Uterus (tissue), 2 donors: Measurements from ENCODE around the gene PRRT1B.

Experiments
- POLR2A ChIP-seq, 2 donors: fragments of 450-650 bp; IDR thresholded peaks; one replicate each; pipeline ENCODE4 v1.6.1; 2016; ENCODE audit warnings: antibody characterized with exemption in 2 of 2, mild to moderate bottlenecking in 1 of 2, moderate library complexity in 1 of 2
- TF ChIP-seq, protein P1 (sequence below), 4 experiments: fragments of 200-600 bp in 2 of 4; fragments of 450-650 bp in 2 of 4; sonication (generic) in 2 of 4; IDR thresholded peaks; one replicate each; pipeline ENCODE4 v1.5.1; 2016 to 2019; ENCODE audit warnings: antibody characterized with exemption in 4 of 4, mild to moderate bottlenecking in 2 of 4, moderate library complexity in 1 of 4

DNA sequence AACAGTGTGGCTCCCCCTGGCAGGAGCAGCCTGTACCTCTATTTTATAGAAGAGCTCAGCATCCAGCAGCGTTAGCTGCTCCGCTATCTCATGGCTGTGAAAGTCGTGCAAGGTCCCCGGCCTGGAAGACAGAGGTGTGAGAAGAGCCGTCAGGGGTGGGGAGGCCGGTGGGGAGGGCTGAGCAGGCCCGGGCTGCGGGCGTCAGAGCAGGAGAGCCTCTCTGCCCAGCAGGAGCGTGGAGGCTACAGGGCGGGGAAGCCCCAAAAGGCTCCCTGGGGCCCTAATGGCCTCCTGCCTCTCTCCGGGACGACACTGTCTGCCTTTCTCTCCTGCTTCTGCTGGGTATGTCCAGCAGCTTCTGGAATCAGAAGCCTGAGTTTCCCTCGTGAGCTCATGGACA, 42.6 kb downstream of the PRRT1B start:
- TF ChIP-seq, protein P1, sequence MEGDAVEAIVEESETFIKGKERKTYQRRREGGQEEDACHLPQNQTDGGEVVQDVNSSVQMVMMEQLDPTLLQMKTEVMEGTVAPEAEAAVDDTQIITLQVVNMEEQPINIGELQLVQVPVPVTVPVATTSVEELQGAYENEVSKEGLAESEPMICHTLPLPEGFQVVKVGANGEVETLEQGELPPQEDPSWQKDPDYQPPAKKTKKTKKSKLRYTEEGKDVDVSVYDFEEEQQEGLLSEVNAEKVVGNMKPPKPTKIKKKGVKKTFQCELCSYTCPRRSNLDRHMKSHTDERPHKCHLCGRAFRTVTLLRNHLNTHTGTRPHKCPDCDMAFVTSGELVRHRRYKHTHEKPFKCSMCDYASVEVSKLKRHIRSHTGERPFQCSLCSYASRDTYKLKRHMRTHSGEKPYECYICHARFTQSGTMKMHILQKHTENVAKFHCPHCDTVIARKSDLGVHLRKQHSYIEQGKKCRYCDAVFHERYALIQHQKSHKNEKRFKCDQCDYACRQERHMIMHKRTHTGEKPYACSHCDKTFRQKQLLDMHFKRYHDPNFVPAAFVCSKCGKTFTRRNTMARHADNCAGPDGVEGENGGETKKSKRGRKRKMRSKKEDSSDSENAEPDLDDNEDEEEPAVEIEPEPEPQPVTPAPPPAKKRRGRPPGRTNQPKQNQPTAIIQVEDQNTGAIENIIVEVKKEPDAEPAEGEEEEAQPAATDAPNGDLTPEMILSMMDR (IDR thresholded peaks at IDR 0.05): no peak
- no peak for TF ChIP-seq POLR2A (IDR thresholded peaks at IDR 0.05)
